Activated CD4-positive, CD25-positive, alpha-beta regulatory T cell treated with anti-CD3 and anti-CD28 coated beads, Interleukin-2, amount 50 U/mL, for 24 hours (primary cell): ENCODE results near the gene TLCD3B.

Source experiments
- ATAC-seq, 2 donors: fragments of 150-1000 bp; cut with Tn5 transposase; one replicate each; pipeline ENCODE4 v1.10.0; 2021; ENCODE audit warnings: mild to moderate bottlenecking in 1 of 2, moderate library complexity in 1 of 2

TLCD3B gene, protein sequence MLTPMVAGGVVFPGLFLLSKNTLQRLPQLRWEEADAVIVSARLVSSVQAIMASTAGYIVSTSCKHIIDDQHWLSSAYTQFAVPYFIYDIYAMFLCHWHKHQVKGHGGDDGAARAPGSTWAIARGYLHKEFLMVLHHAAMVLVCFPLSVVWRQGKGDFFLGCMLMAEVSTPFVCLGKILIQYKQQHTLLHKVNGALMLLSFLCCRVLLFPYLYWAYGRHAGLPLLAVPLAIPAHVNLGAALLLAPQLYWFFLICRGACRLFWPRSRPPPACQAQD

DNA sequence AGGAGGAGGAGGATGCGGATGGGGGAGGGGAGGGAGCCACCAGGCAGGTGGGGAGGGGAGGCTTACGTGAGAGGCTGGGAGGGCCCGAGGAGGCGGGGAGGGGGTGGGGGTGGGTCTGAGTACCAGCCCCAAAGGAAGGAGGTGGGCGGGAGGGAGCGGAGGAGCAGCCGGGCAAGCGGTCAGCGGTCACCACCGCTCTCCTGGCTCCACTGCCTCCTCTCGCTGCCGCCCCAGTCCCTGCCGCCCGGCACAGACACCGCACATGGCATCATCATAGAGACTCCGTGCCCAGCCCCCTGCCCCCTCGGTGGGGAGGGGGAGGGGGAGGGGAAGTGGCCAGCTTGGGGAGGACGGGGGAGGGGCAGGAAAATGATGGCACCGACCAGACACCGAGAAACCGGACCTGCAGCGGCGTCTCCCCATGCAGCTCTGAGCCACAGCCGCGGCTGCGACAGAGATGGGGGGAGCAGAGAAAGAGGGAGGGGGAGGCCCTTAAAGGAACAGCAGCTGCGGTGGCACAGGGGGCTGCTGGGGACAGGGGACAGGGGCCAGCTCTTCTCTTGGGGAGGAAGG is at the start of gene TLCD3B:
Gene TLCD3B, minus strand, starts transcription at position 431 of the 573 bp plus-strand sequence. CDS start 744 bp downstream, outside the sequence.
- no peak for ATAC-seq

DNA sequence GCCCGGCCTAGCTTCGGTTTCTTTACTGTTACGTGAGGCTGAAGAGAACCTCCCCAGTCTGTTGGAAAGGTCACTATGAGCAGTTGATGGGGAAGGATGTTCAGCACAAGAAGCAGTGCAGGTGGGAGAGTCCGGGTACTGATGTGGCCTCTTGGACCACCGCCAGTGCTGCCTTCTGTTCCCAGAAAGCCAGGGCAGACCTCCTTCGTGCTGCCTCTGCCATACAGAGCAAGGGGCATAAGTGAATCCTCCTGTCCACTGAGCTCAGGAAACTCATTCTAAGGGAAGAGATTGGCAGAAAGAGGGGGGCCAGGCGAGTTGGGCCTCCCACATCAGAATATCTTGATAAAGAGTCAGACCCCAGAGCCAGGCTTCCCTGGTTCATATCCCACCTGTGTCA is 48.4 kb upstream of the TLCD3B start:
- no peak for ATAC-seq

DNA sequence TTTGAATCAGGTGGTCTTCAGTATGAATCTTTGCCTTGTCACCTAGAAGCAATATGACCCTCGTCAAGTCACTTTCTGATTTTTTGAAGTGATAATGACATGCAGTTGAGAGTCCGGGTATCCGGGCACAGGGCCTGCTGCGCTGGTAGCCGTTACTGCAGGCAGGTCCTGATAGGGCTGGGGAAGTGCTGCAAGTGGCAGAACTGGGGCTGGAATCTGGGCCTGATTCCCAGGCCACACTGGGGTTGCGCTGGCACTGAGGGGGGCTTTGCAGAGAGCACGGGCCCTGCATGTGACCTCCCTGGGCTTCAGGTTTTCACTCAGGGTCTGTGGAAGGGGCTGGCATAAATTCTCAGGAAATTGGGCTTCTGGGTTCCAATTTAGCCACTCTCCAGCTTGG is 47.7 kb upstream of the TLCD3B start:
- no peak for ATAC-seq

DNA sequence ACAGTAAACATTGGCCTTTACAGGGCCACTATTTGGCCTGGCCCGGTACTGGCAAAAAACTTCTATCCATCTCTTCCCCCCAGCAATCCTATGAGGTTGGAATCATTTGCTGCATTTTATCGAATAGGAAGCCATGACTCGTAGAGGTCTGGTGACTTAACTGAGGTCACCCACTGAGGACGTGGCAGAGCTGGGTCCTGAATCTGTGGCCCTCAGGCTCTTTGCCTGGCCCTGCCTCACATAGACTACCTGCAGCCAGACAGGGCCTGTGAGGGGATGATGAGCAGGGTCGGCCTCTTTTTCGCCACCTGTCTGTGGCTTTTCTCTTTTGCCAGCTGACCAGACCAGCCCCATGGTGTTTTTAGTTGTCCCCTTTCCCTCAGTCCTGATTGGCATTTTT is 46.6 kb upstream of the TLCD3B start:
- ATAC-seq = no peak

DNA sequence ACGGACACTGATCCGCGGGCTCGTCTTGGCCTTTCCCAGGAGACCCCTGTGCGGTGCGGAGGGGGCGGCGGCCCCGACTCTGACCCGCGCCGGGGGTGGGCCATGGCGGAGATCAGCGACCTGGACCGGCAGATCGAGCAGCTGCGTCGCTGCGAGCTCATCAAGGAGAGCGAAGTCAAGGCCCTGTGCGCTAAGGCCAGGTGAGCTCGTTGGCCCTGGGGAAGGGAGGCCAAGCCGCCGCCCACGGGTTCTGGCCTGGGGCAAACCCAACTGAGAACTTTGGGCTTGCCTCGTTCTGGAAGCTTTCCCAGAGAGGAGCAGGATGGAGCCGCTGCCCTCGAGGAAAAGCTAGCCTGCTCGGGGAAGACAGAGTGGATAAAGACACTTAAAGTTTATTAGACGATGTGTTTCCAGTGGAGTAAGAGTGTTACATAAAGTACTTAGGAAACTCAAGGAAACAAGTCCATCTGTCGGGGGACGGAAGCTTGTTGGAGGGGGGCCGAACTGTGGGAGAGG is 45.3 kb upstream of the TLCD3B start:
- peak; percentile 19 to 44 for ATAC-seq

DNA sequence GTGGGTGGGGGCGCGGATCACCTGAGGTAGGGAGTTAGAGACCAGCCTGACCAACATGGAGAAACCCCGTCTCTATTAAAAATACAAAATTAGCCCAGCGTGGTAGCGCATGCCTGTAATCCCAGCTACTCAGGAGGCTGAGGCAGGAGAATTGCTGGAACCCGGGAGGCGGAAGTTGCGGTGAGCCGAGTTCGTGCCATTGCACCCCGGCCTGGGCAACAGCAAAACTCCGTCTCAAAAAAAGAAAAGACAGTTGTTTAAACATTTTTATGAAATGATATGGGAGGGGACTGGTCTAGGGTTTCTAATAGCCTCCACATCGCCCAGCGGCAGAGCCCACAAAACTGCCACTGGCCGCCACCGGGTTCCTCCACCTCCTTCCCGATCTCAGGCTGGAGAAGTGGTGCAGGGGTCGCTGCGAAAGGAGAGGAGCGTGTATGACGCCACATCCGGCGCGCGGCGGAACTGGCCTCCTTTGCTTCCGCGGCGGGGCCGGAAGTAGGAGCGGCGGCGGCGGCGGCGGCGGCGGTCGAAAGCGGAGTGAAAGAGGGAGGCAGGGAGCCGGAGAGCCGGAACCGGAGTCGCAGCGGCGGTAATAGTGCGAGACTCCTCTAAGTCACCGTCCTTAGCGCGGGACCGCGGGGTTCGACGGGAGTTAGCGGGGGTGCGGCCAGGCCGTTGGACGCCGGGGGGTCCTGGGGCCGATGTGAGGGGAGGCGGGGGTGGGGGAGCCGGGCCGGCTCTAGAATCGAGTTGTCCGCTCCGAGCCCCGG is 44.6 kb upstream of the TLCD3B start, which contains the start of gene PPP4C:
Gene PPP4C, plus strand, starts transcription at position 492 of the 773 bp plus-strand sequence. CDS start 384 bp downstream, outside the sequence.
- ATAC-seq = peak; percentile 92 to 95

DNA sequence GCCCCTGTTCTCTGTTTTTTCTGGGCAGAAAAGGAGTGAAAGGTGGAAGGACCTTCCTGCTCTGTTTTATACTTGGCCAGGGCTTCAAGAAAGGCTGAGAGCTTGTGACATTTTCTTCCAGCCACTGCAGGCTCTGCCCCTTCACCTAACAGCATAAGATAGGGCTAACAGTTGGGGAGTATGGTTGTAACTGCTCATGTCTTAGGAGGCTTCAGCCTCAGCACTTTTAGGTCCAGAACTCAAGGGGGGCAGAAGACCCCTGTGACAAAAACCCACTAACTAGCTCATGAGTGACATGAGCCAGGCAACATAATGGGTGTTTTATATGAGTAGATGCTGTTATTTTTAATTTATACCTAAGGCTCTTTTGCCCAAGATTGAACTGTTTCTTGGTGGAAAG is 39.4 kb upstream of the TLCD3B start:
- ATAC-seq = no peak

DNA sequence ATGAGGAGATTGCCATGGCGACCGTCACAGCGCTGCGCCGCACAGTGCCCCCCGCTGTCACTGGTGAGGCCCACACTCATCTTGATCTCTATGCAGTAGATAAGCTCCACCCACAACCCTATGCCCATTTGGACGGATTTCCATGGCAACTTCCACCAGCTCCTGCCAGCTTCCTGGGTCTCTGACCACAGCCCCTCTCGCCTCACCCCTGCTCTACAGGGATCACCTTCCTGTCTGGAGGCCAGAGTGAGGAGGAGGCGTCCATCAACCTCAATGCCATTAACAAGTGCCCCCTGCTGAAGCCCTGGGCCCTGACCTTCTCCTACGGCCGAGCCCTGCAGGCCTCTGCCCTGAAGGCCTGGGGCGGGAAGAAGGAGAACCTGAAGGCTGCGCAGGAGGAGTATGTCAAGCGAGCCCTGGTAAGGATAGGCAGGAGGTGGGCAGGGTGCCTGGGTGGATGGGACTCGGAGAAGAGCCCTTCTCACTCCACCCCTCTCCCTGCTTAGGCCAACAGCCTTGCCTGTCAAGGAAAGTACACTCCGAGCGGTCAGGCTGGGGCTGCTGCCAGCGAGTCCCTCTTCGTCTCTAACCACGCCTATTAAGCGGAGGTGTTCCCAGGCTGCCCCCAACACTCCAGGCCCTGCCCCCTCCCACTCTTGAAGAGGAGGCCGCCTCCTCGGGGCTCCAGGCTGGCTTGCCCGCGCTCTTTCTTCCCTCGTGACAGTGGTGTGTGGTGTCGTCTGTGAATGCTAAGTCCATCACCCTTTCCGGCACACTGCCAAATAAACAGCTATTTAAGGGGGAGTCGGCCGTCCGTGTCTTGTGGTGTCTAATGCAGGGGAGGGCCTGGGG is 38.8 kb upstream of the TLCD3B start:
- ATAC-seq = no peak

DNA sequence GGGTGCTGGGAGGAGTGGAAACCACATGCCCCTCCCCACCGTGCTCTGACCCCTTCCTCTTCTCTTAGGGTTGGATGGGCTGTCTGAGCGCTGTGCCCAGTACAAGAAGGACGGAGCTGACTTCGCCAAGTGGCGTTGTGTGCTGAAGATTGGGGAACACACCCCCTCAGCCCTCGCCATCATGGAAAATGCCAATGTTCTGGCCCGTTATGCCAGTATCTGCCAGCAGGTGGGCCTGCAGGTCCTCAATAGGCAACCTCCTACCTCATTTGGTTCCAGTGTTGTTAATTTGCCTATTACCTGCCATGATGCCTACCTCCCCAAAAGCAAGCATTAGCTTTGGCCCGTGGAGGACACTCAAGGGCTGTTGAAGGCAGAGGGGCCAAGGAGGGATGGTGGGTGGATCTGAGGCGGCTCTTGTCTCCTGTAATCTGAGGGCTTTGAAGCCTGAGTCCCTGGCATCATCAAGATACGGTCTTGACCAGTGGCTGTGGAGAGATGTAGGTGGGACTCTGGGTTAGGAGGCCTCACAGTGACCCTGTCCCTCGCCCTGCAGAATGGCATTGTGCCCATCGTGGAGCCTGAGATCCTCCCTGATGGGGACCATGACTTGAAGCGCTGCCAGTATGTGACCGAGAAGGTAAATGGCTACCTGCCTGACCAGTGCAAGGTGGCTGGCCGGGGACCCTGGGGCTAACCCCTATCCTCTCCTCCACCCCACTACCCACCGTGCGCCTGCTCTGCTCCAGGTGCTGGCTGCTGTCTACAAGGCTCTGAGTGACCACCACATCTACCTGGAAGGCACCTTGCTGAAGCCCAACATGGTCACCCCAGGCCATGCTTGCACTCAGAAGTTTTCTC is 37.9 kb upstream of the TLCD3B start:
- ATAC-seq = no peak

DNA sequence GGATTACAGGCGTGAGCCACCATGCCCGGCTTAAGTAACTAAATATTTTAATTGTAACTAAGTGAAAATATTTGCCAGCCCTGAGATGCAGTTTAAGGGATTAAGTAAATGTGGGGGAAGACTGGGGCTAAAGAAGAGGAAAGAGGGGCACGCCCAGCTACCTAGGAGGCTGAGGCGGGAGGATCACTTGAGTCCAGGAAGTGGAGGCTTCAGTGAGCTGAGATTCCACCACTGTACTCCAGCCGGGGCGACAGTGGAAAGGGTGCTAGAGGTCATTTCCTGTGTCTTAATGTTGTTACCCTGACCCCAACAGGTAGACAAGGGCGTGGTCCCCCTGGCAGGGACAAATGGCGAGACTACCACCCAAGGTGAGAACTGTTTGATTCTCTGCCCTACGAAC is 37.3 kb upstream of the TLCD3B start:
- ATAC-seq = no peak

DNA sequence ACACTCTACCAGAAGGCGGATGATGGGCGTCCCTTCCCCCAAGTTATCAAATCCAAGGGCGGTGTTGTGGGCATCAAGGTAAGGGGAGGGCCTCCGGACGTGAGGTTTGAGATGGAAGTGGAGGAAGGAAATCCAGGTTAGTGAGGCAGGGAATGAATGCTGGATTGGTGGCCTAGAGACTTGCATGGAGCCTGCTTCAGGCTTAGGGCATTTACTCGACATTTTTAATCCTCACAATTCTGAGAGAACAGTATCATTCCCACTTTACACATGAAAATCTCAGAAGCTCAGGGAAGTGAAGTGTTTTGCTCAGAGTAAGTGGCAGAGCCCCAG is 36.5 kb upstream of the TLCD3B start:
- no peak for ATAC-seq

DNA sequence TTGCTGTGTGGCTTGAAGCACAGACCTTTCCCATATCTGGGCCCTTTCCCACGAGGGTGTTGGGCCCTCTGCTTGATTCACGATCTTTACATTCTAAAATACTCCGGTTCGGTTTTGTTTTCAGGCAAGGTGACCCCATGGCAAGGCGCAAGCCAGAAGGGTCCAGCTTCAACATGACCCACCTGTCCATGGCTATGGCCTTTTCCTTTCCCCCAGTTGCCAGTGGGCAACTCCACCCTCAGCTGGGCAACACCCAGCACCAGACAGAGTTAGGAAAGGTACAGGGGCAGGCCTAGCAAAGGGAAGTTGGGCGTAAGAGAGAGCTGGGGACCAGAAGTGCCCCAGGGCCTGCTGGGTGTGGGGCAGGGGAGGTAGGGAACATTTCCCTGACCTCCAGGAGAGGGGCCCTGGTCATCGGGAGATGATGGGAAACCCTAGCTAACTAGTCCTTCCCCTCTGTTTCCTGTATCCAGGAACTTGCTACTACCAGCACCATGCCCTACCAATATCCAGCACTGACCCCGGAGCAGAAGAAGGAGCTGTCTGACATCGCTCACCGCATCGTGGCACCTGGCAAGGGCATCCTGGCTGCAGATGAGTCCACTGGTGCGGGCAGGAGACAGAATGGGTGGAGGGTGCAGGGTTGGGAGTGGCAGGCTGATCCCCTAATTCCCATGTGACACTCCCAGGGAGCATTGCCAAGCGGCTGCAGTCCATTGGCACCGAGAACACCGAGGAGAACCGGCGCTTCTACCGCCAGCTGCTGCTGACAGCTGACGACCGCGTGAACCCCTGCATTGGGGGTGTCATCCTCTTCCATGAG is 35.9 kb upstream of the TLCD3B start:
- ATAC-seq = no peak

DNA sequence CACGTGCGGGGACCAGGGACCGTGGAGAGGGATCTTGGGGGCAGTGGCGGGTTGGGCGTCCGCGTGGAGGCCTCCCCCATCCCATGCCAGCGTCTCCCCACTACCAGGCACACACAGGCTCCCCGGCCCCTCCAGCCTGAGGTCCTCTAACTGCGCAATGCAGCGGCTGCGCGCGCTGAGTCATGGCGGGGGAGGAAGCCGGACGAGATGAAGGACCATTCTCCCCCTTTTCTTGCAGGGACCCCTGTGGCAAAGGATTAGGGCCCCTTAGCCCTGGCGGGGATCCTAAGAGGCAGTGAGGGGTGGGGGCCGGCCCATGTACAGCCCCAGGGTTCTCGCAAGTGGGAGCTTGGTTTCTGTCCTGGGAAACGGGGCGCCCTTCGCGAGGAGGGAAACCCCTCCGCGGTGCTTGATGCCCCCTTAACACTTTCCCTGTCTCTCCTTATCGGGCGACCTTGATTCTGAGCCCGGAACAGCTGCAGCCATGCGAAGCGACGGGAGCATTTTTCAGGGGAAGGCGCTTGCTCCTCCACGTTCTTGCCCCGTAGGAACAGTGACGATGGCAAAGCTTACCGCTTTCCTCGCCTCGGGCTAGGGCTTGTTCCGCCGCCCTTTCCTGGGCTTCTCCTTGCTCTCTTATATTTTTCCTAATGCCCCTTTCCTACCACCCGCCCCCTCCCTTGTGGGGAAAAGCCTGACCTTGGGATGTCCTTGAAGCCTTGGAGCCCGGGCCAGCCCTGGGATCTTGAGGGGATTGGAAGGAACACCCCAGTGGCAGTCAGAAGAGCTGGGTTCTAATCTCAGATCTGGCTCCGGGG is 35.1 kb upstream of the TLCD3B start:
- ATAC-seq = no peak

DNA sequence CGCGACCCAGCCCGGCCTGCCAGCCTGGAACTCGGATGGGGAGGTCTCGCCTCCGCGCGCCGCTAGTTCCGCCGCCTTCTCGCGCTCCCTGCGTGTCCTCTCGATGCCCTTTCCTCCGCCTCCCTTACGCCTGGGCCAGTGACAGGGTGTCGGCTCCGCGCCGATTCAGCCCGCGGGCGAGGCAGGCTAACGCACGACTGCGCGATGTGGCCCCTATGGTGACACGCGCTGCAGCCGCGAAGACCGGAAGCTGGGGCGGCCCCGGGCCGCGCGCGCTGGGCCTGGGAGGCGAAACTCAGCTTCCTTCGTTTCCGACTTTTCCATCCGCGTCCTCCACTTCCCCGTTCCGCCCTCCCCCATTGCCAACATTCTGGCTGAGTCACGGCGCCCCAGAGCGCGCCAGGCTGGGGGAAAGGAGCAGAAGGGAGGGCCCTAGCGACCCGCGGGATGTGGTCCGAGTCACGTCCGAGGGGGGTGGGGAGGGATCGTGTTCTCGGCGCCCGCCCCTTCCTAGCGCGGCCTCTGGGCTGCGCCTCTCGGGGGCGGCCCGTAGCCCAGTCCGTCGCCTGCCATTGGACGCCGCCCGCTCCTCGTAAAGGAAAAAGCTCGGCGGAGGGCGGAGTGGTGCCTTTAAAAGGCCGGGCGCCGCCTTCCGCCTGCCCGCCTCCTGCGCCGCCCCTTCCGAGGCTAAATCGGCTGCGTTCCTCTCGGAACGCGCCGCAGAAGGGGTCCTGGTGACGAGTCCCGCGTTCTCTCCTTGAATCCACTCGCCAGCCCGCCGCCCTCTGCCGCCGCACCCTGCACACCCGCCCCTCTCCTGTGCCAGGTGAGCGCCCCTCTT is 34.3 kb upstream of the TLCD3B start, which contains the start of gene ALDOA:
Gene ALDOA, plus strand, starts transcription at position 659 of the 841 bp plus-strand sequence. CDS start 1,138 bp downstream, outside the sequence.
- ATAC-seq = peak; percentile 86 to 87

DNA sequence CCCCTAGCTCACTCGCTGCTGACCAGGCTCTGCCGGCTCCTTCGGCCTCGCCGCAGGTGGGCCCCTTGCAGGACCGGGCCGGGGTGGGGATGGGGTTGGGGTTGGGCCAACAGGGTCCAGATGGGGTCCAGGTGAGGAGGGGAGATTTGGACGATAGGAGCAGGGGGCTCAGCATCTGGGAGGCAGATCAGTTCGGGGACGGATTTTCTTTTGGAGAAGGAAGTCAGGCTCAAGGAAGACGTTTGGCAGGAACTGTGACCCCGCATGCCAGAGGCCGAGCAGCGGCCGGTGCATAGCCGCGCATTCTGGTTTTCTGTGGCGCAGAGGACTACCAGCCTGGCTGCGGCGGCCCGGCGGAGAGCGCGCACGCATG is 33.6 kb upstream of the TLCD3B start:
- no peak for ATAC-seq

DNA sequence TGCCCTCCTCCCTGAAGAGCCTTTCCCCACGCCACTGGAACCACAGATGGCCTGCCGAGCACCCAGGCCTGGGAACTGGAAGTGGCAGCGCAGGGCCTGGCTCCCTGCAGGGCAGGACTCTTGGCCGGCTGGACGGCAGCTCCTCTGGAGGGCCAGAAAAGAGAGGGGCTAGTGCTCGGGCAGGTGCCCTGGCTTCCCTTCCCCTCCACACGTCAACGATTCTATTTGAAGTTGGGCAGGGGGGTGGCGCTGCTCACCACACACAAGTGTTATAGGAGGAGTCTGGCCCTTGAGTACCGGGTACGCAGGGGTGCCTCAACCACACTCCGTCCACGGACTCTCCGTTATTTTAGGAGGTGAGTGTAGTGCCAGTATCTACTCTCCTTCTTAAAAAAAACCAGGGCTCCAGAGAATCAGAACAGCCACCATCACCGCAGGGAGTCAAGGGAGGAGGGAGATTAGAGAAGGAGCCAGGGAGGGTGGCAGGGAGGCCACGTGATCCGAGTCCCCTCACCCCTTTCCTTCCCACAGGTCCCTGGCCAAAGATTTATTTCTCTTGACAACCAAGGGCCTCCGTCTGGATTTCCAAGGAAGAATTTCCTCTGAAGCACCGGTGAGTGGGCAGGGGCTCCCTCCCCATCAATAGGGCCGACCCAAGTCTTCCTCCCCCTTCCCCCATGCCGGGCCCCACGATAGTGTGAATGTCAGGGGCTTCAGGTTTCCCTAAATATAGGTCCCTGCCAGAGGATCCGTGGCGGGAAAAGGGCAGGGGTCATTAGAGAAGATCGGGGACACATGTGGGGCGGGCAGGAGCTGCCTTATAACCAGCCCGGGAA is 33.0 kb upstream of the TLCD3B start:
- peak; percentile 23 to 29 for ATAC-seq

DNA sequence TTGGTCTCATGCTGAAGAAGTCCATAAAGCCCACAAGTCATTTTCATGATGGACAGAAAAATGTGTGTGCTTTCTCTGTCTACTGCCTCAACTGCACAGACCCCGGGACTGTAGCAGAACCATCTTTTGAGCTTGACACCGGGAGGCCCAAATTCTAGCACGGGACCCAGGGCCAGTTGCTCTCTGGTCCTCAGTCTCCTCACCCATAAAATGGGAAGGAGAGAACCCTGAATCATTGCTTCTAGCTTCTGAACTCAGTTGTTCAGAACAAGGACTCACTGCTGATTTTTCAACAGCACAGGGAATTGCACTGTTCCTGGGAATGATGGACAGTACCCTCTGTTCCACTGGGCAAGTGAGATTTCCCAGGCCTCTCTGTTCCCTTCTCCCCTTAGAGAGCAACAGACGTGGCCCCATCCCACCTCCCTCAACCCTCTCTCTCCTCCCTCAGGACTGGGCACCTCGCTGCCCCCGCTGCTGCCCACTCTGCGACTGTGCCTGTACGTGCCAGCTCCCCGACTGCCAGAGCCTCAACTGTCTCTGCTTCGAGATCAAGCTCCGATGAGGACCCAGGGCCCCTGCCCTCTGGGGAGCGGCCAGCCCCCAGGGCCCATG is 32.3 kb upstream of the TLCD3B start:
- ATAC-seq = no peak
